Lung (tissue), 12 donors: ENCODE data around the gene HIPK2. TPM values are rescaled to one million over a fixed set of nuclear protein-coding genes. Genes with fewer than 3 reads are reported as not detected.

Experiments used
- ATAC-seq: fragments of 200-7000 bp; cut with Tn5 transposase; one replicate; pipeline ENCODE4 v1.9.1; 2020; ENCODE audit warnings: moderate number of reproducible peaks; ENCODE audit not compliant: insufficient read depth, low FRiP score
- DNase-seq, 3 donors: peaks; one replicate each; pipeline ENCODE4 v3.0.0-alpha.2; 2013 to 2017
- H3K27ac ChIP-seq, 2 donors: one replicate each; pipeline ENCODE4 v1.5.1; 2013; ENCODE audit warnings: mild to moderate bottlenecking in 2 of 2, moderate library complexity in 2 of 2, control low read depth in 1 of 2, inconsistent platforms in 1 of 2, low read depth in 1 of 2, low read length in 1 of 2
- H3K27me3 ChIP-seq, 3 donors: one replicate each; pipeline ENCODE4 v1.5.1; 2013; ENCODE audit warnings: low read length in 2 of 3; ENCODE audit not compliant: control insufficient read depth in 3 of 3, insufficient read depth in 3 of 3
- H3K36me3 ChIP-seq, 4 donors: one replicate each; pipeline ENCODE4 v1.5.1; 2013; ENCODE audit warnings: low read length in 4 of 4, mild to moderate bottlenecking in 1 of 4, moderate library complexity in 1 of 4; ENCODE audit not compliant: control insufficient read depth in 4 of 4, insufficient read depth in 4 of 4
- H3K4me1 ChIP-seq, 5 donors: one replicate each; pipeline ENCODE4 v1.5.1; 2013; ENCODE audit warnings: low read length in 5 of 5, mild to moderate bottlenecking in 2 of 5, moderate library complexity in 1 of 5; ENCODE audit not compliant: control insufficient read depth in 5 of 5, insufficient read depth in 5 of 5
- H3K4me3 ChIP-seq: one replicate; pipeline ENCODE4 v1.5.1; 2013; ENCODE audit warnings: mild to moderate bottlenecking, control low read depth, moderate library complexity
- H3K9ac ChIP-seq, 2 donors: one replicate each; pipeline ENCODE4 v1.5.1; 2013; ENCODE audit warnings: low read length in 2 of 2, control low read depth in 1 of 2; ENCODE audit not compliant: insufficient read depth in 1 of 2
- H3K9me3 ChIP-seq, 4 donors: one replicate each; pipeline ENCODE4 v1.5.1; 2013; ENCODE audit warnings: low read length in 3 of 4, mild to moderate bottlenecking in 1 of 4, moderate library complexity in 1 of 4; ENCODE audit not compliant: control insufficient read depth in 4 of 4, insufficient read depth in 3 of 4
- CTCF ChIP-seq: IDR thresholded peaks from 2 replicates; pipeline ENCODE4 v1.5.1; 2012; ENCODE audit warnings: mild to moderate bottlenecking; ENCODE audit errors: control extremely low read depth, extremely low read depth
- WGBS, 2 donors: extraction: QIAGEN DNeasy Blood & Tissue Kit; methylation state at CpG; one replicate each; pipeline ENCODE4 v1.1.7; 2013; 5-methylcytosine and 5-hydroxymethylcytosine counted together
- polyA plus RNA-seq, 2 donors: library from polyadenylated mRNA; stranded (reverse); fragments of 200-250 nt; gene quantifications; one replicate each; pipeline ENCODE4 v1.2.1, GENCODE V29; 2013
- total RNA-seq, 2 donors: library from RNA; depleted of rRNA in 1 of 2; stranded (reverse); fragments of >200 nt in 1 of 2; gene quantifications; one replicate each; pipeline ENCODE4 v1.2.1, GENCODE V29; 2014 to 2021
- donor health status: control.
- donor health status: control.
- donor health status: Bipolar disorder and iron deficiency.
- donor health status: healthy.
- donor health status: DM: yes; HTN: yes; CAD: no.

HIPK2 gene
- total and polyA plus RNA-seq, 4 donors, result 8.7 to 65.1 (median 18.3) TPM

- ATAC-seq (no peak), DNase-seq (no peak)
- no peak overlapping the region for H3K9ac ChIP-seq
- H3K36me3 ChIP-seq, result no peaks in the 10 kb centered on the region
- H3K9me3 ChIP-seq, result no peaks in the 10 kb centered on the region
- no peak overlapping the region for H3K27ac ChIP-seq
- TF ChIP-seq CTCF, result no peak
- 73 to 89% methylated on average over 2 of the region's 2 CpGs for WGBS, 2 donors
- H3K27me3 ChIP-seq, result no peaks in the 10 kb centered on the region
- peaks cover 0 to 4% (median 0%) of the 10 kb centered on the region in 5 donors for H3K4me1 ChIP-seq
- no peak overlapping the region for H3K4me3 ChIP-seq
These were observed 19.8 kb upstream of the HIPK2 start for GRCh38 chr7:139797607-139798006.

- Histone ChIP-seq H3K27me3 (no peaks in the 10 kb centered on the region), H3K4me3 (no peak overlapping the region), H3K27ac (no peak overlapping the region), H3K9me3 (peaks cover 0 to 3% (median 0%) of the 10 kb centered on the region in 4 donors), H3K36me3 (no peaks in the 10 kb centered on the region), H3K4me1 (no peaks in the 10 kb centered on the region), H3K9ac (no peak overlapping the region)
- WGBS, 2 donors, result 88 to 94% methylated on average over 7 of the region's 7 CpGs
- DNase-seq (no peak), ATAC-seq (no peak)
- TF ChIP-seq CTCF, result no peak
These were observed 13.5 kb upstream of the HIPK2 start for GRCh38 chr7:139791316-139791715.

- no peak for TF ChIP-seq CTCF
- H3K27me3 ChIP-seq, result peaks cover 0 to 3% (median 0%) of the 10 kb centered on the region in 3 donors
- H3K9ac ChIP-seq, result no peak overlapping the region
- no peak overlapping the region for H3K27ac ChIP-seq
- DNase-seq (no peak), ATAC-seq (no peak)
- WGBS, 2 donors, result 92 to 96% methylated on average over 3 of the region's 3 CpGs
- peaks cover 0 to 3% (median 0%) of the 10 kb centered on the region in 4 donors for H3K9me3 ChIP-seq
- H3K36me3 ChIP-seq, result no peaks in the 10 kb centered on the region
- H3K4me3 ChIP-seq, result no peak overlapping the region
- H3K4me1 ChIP-seq, result peaks cover 0 to 3% (median 0%) of the 10 kb centered on the region in 5 donors
These were observed 6.8 kb upstream of the HIPK2 start for GRCh38 chr7:139784648-139785047.
